KOPT-K1 (cell line): Measurements from ENCODE around the gene APAF1.

Experiments used
- H3K27ac ChIP-seq: fragments of 200-600 bp; sonication (generic); 2 replicates; pipeline ENCODE4 v1.5.1; 2016; ENCODE audit warnings: antibody characterized with exemption, mild to moderate bottlenecking, low read depth, low read length; ENCODE audit not compliant: poor library complexity, severe bottlenecking
- H3K36me3 ChIP-seq: fragments of 200-600 bp; sonication (generic); 2 replicates; pipeline ENCODE4 v1.5.1; 2017; ENCODE audit warnings: antibody characterized with exemption, mild to moderate bottlenecking, low read length, moderate library complexity; ENCODE audit not compliant: insufficient read depth
- H3K9me3 ChIP-seq: fragments of 200-600 bp; sonication (generic); 2 replicates; pipeline ENCODE4 v1.5.1; 2017; ENCODE audit warnings: antibody characterized with exemption, low read length, mild to moderate bottlenecking; ENCODE audit not compliant: insufficient read depth, poor library complexity, severe bottlenecking

APAF1 gene

GRCh38 chr12:98733667-98734350, 88.7 kb downstream of the APAF1 start:
- H3K36me3 ChIP-seq, result peaks cover 16% of the 10 kb centered on the region; the same call in 1 of the 2 replicates
- H3K27ac ChIP-seq, result no peak overlapping the region
- no peaks in the 10 kb centered on the region for H3K9me3 ChIP-seq

GRCh38 chr12:98735821-98736220, 90.7 kb downstream of the APAF1 start:
- Histone ChIP-seq H3K27ac (no peak overlapping the region), H3K36me3 (peaks cover 7% of the 10 kb centered on the region; the same call in 1 of the 2 replicates), H3K9me3 (no peaks in the 10 kb centered on the region)

GRCh38 chr12:98736352-98737321, 91.5 kb downstream of the APAF1 start:
- H3K36me3 ChIP-seq, result no peaks in the 10 kb centered on the region
- H3K27ac ChIP-seq, result no peak overlapping the region
- H3K9me3 ChIP-seq, result no peaks in the 10 kb centered on the region

DNA sequence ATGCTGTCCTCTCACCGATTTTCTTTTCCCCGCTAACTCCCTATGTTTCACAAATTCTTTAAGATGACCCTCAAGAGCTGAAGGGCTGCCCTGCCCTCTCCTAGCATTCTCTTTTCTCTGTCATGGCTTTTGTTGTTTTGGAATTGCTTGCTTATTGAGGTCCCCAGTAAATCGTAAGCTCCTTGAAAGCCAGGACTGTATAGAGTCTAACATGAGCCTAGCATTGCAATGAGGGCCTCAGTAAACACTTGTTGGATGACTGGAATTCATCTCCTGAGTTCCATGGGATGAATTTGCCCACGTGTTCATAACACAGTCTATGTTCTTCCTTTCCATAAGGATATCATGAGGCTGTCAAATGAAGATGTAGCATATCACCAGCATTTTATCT, 92.2 kb downstream of the APAF1 start:
- Histone ChIP-seq H3K9me3 (no peaks in the 10 kb centered on the region), H3K36me3 (no peaks in the 10 kb centered on the region)

GRCh38 chr12:98738002-98738401, 92.9 kb downstream of the APAF1 start:
- Histone ChIP-seq H3K36me3 (no peaks in the 10 kb centered on the region), H3K9me3 (no peaks in the 10 kb centered on the region), H3K27ac (no peak overlapping the region)

More for the DNA sequence above, 92.2 kb downstream of the APAF1 start:
- no peak overlapping the region for H3K27ac ChIP-seq

GRCh38 chr12:98738539-98738938, 93.4 kb downstream of the APAF1 start:
- Histone ChIP-seq H3K27ac (no peak overlapping the region), H3K36me3 (no peaks in the 10 kb centered on the region), H3K9me3 (no peaks in the 10 kb centered on the region)

- no peaks in the 10 kb centered on the region for H3K9me3 ChIP-seq
- H3K27ac ChIP-seq, result no peak overlapping the region
- no peaks in the 10 kb centered on the region for H3K36me3 ChIP-seq
These were observed 95.7 kb downstream of the APAF1 start for GRCh38 chr12:98740751-98741150.

DNA sequence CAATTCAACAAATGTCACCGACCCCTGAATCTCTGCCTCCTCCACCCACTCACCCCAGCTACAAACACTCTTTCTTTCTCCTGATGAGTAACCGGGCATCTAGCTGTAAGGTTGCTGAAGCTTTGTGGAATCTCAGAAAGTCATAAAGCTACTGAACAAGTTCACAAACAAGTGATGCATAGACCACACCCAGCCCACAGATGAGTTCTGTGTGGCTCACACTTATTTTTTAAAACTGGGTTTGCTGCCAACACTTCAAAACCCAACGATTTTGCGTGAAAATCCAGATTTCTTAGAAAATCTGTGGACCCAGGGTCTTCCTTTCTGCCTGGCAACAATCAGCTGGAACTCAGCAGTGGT, 96.1 kb downstream of the APAF1 start:
- no peak overlapping the region for H3K27ac ChIP-seq
- H3K9me3 ChIP-seq, result no peaks in the 10 kb centered on the region
- no peaks in the 10 kb centered on the region for H3K36me3 ChIP-seq

- Histone ChIP-seq H3K9me3 (no peaks in the 10 kb centered on the region), H3K27ac (no peak overlapping the region), H3K36me3 (no peaks in the 10 kb centered on the region)
These were observed 96.6 kb downstream of the APAF1 start for GRCh38 chr12:98741556-98742265.

DNA sequence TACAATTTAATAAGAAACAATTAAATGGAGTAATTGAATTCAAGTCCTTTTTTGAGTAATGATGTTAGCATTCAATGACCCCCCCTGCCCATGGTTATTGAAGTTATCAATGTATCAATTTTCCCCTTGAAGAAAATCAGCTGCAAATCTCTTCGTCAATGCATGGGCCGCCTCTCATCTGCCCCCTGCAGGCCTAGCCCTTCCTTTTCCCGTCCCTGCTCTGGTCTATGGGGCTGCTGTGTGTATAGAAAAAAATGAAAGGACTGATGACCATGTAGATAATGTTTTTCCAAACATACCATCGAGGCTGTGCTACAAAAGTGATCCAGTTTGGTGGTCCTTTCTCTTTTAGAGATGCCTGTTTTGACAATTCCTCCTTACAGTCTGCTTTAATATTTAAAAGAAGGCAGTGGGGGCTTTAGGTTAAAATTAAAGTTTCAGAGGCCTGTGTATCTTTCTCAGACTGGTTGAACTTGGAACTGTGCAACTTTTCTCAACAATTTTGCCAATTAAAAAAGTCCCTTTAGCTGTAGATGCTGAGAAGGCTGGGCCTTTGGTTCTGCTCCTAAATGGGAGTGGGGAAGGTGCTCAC, 98.4 kb downstream of the APAF1 start:
- H3K9me3 ChIP-seq, result no peaks in the 10 kb centered on the region
- H3K27ac ChIP-seq, result no peak overlapping the region
- no peaks in the 10 kb centered on the region for H3K36me3 ChIP-seq

GRCh38 chr12:98744680-98745079, 99.6 kb downstream of the APAF1 start:
- Histone ChIP-seq H3K9me3 (no peaks in the 10 kb centered on the region), H3K36me3 (no peaks in the 10 kb centered on the region), H3K27ac (no peak overlapping the region)

GRCh38 chr12:98745578-98746391, 100.7 kb downstream of the APAF1 start:
- H3K36me3 ChIP-seq, result no peaks in the 10 kb centered on the region
- H3K27ac ChIP-seq, result no peak overlapping the region
- no peaks in the 10 kb centered on the region for H3K9me3 ChIP-seq

- Histone ChIP-seq H3K27ac (no peak overlapping the region), H3K36me3 (no peaks in the 10 kb centered on the region), H3K9me3 (no peaks in the 10 kb centered on the region)
These were observed 103.4 kb downstream of the APAF1 start for GRCh38 chr12:98748463-98748862.

DNA sequence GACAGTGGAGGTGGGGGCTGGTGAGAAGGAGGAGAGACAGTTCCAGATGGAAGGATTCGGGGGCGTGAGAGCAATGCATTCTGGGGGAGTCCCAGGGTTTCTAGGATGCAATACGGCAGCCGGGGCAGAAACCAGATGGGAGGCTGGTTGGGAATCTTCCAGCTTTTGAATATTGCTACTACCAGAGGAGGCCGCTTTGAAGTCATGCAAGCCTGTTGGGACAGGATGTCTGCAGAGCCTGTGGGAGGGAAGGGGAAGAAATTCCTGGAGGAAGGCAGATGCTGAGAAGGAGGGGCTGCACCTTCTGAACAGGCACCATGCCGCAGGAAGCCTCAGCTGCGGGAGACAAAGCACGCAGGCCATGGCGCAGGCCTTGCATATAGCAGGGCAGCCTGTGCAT, 105.4 kb downstream of the APAF1 start:
- Histone ChIP-seq H3K27ac (no peak overlapping the region), H3K36me3 (no peaks in the 10 kb centered on the region), H3K9me3 (no peaks in the 10 kb centered on the region)
